ENCODE data around the gene IFIT2.
"Not testable (repeated sequence)": the region's sequence is repeated elsewhere in the genome, so short reads cannot be mapped to it uniquely, and the experiment has no call there.

IFIT2 gene

GRCh38 chr10:89308736-89309135 is 6.9 kb downstream of the IFIT2 start:
- DNase-seq: no peak

- DNase-seq: peak; percentile 92
These were observed 7.6 kb downstream of the IFIT2 start for GRCh38 chr10:89309156-89310055.

- DNase-seq: no peak
These were observed 8.4 kb downstream of the IFIT2 start for GRCh38 chr10:89310056-89310893.

GRCh38 chr10:89312973-89313372 is 11.1 kb downstream of the IFIT2 start:
- DNase-seq: no peak

- no peak for DNase-seq
These were observed 12.8 kb downstream of the IFIT2 start for GRCh38 chr10:89314676-89315075.

GRCh38 chr10:89318047-89318446 is 16.2 kb downstream of the IFIT2 start:
- DNase-seq: not testable (repeated sequence)

- not testable (repeated sequence) for DNase-seq
These were observed 23.2 kb downstream of the IFIT2 start for GRCh38 chr10:89325081-89325480.

GRCh38 chr10:89325856-89326255 is 24.0 kb downstream of the IFIT2 start:
- not testable (repeated sequence) for DNase-seq

- DNase-seq: no peak
These were observed 26.1 kb downstream of the IFIT2 start, which contains the start of gene IFIT3 for GRCh38 chr10:89327803-89328441. Gene IFIT3 (plus strand): TSS chr10:89327997. CDS start chr10:89328074, 77 bp downstream.

- no peak for DNase-seq
These were observed 27.3 kb downstream of the IFIT2 start for GRCh38 chr10:89329151-89329550.

- DNase-seq: not testable (repeated sequence)
These were observed 28.2 kb downstream of the IFIT2 start for GRCh38 chr10:89330014-89330413.

GRCh38 chr10:89330537-89331212 is 28.8 kb downstream of the IFIT2 start:
- no peak for DNase-seq

GRCh38 chr10:89331487-89332122 is 29.8 kb downstream of the IFIT2 start:
- DNase-seq: not testable (repeated sequence)

GRCh38 chr10:89332123-89332633 is 30.3 kb downstream of the IFIT2 start:
- DNase-seq: no peak

GRCh38 chr10:89335226-89335625 is 33.4 kb downstream of the IFIT2 start:
- DNase-seq: no peak

- DNase-seq: no peak
These were observed 34.4 kb downstream of the IFIT2 start for GRCh38 chr10:89336241-89336640.

- DNase-seq: no peak
These were observed 35.6 kb downstream of the IFIT2 start for GRCh38 chr10:89337484-89337883.

- DNase-seq: no peak
These were observed 36.9 kb downstream of the IFIT2 start for GRCh38 chr10:89338713-89339112.

- DNase-seq: no peak
These were observed 38.0 kb downstream of the IFIT2 start for GRCh38 chr10:89339875-89340274.

GRCh38 chr10:89341649-89342048 is 39.8 kb downstream of the IFIT2 start:
- DNase-seq: no peak

GRCh38 chr10:89342206-89342958 is 40.5 kb downstream of the IFIT2 start:
- DNase-seq: no peak
